Endothelial cell of umbilical vein (primary cell): ENCODE data around the gene RSRC2.

Source experiments
- EZH2 ChIP-seq: IDR thresholded peaks from 2 replicates; pipeline ENCODE4 v1.6.1; 2012; ENCODE audit warnings: borderline replicate concordance, low read depth, mild to moderate bottlenecking, moderate library complexity, low read length, inconsistent platforms; ENCODE audit not compliant: severe bottlenecking
- MYC ChIP-seq: IDR thresholded peaks from one replicate; pipeline ENCODE4 v1.6.1; 2011; ENCODE audit warnings: mild to moderate bottlenecking, low read depth, low read length
- POLR2A ChIP-seq: IDR thresholded peaks from 2 replicates; pipeline ENCODE4 v1.6.1; 2012; ENCODE audit warnings: low read depth, mild to moderate bottlenecking, control low read depth, low read length
- TF ChIP-seq, protein P1 (sequence below), 2 donors: IDR thresholded peaks; 1 replicate in 1 of 2; 2 replicates in 1 of 2; pipeline ENCODE4 v1.5.1; 2011; ENCODE audit warnings: low read length in 2 of 2, mild to moderate bottlenecking in 2 of 2, moderate library complexity in 2 of 2, control low read depth in 1 of 2, inconsistent platforms in 1 of 2, low read depth in 1 of 2; ENCODE audit not compliant: insufficient read depth in 1 of 2; ENCODE audit errors: extremely low read depth in 1 of 2

DNA sequence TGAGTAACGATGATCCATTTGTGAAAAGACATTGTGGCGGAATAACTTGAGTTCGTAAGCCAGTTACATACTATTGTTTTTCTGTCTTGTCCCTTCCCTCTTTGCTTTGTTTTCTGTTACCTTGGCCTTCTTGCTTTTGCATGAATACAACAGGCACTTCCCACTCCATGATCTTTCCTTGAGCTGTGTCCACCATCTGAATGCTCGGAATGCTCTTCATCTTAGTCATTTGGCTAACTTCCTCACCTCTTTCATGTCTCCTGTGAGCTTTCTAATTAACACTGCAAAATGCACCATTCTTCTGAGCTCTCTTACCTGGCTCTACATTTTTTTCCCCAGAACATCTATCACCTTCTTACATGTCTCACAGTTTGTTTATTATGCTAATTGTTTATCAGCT is 10.3 kb upstream of the RSRC2 start:
- TF ChIP-seq, protein P1, sequence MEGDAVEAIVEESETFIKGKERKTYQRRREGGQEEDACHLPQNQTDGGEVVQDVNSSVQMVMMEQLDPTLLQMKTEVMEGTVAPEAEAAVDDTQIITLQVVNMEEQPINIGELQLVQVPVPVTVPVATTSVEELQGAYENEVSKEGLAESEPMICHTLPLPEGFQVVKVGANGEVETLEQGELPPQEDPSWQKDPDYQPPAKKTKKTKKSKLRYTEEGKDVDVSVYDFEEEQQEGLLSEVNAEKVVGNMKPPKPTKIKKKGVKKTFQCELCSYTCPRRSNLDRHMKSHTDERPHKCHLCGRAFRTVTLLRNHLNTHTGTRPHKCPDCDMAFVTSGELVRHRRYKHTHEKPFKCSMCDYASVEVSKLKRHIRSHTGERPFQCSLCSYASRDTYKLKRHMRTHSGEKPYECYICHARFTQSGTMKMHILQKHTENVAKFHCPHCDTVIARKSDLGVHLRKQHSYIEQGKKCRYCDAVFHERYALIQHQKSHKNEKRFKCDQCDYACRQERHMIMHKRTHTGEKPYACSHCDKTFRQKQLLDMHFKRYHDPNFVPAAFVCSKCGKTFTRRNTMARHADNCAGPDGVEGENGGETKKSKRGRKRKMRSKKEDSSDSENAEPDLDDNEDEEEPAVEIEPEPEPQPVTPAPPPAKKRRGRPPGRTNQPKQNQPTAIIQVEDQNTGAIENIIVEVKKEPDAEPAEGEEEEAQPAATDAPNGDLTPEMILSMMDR (IDR thresholded peaks at IDR 0.05; ENCODE audit: extremely low read depth in 1 of 2, insufficient read depth in 1 of 2, low read depth in 1 of 2, low read length in 2 of 2): no peak
- no peak for TF ChIP-seq POLR2A
- no peak for TF ChIP-seq MYC
- TF ChIP-seq EZH2: no peak
